Measurements from ENCODE around the gene RFT1.
"Not testable (repeated sequence)": the region's sequence is repeated elsewhere in the genome, so short reads cannot be mapped to it uniquely, and the experiment has no call there.

RFT1 gene

DNA sequence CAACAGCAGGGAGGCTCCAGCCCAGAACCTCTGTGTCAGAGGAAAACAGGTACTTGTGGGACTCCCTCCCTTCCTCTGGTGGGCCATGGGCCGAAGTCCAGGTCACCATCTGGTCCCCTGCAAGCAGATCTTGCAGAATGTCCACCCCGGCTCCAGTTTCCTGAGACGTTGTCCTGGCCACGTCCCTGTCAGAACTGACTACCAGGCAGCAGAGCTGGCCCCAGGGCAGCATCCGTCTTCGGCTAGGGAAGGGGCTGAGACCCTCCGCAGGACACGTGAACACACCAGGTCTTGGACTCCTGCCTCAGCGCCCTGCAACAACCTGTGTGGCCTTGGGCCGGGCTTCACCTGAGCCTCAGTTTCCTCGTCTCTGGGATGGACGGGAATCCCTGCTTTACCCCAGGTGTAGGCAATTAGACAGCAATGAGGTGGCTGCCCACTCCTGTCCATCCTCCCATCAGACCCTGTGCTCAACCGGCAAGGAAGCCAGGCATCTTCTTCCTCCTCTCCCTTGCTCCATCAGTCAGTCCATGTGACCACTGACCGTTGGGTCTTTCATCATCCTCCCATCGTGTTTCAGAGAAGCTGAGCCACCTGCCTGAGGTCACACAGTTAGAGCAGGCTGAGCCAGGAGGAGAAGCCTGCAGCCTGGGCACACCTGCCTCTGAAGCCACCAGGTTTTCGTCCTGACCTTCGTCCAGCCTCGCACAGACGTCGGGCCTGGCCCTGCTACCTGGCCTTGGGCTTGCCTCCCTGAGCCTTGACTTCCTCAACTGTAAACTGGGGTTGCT lies 21.8 kb upstream of the RFT1 start:
- H3K4me3 ChIP-seq (ENCODE audit: low read depth, low read length), result no peak overlapping the region
- TF ChIP-seq, protein P1, sequence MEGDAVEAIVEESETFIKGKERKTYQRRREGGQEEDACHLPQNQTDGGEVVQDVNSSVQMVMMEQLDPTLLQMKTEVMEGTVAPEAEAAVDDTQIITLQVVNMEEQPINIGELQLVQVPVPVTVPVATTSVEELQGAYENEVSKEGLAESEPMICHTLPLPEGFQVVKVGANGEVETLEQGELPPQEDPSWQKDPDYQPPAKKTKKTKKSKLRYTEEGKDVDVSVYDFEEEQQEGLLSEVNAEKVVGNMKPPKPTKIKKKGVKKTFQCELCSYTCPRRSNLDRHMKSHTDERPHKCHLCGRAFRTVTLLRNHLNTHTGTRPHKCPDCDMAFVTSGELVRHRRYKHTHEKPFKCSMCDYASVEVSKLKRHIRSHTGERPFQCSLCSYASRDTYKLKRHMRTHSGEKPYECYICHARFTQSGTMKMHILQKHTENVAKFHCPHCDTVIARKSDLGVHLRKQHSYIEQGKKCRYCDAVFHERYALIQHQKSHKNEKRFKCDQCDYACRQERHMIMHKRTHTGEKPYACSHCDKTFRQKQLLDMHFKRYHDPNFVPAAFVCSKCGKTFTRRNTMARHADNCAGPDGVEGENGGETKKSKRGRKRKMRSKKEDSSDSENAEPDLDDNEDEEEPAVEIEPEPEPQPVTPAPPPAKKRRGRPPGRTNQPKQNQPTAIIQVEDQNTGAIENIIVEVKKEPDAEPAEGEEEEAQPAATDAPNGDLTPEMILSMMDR (IDR thresholded peaks at IDR 0.05; ENCODE audit: low read depth, low read length), result no peak

DNA sequence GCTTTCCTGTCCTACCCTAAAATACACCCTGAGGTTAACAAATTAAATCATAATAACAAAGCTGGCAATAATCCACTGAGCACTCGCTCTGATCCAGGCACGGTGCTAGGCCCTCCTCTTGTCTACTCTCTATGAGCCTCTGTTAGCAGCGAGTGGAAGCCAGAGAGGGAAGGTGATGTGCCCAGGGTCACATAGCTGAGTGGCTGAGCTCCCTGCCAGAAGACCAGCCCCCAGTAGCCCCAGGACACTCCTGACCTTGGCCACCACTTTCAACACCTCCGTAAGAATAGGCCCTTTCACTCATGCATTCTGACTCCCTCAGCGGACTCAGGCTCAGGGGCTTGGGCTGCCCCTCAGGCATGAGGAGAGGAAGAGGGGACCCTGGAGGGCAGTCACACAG lies 21.2 kb upstream of the RFT1 start:
- no peak overlapping the region for H3K4me3 ChIP-seq (ENCODE audit: low read depth, low read length)
- TF ChIP-seq, protein P1 (IDR thresholded peaks at IDR 0.05; ENCODE audit: low read depth, low read length), result no peak

DNA sequence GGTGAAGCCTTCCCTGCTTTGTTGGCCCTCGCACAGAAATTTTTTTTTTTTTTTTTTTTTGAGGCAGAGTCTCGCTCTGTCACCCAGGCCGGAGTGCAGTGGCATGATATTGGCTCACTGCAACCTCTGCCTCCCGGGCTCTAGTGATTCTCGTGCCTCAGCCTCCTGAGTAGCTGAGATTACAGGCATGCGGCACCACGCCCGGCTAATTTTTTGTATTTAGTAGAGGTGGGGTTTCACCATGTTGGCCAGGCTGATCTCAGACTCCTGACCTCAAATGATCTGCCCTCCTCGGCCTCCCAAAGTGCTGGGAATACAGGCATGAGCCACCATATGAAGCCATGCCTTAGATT lies 20.8 kb upstream of the RFT1 start:
- not testable (repeated sequence) for H3K4me3 ChIP-seq (ENCODE audit: low read depth, low read length)

DNA sequence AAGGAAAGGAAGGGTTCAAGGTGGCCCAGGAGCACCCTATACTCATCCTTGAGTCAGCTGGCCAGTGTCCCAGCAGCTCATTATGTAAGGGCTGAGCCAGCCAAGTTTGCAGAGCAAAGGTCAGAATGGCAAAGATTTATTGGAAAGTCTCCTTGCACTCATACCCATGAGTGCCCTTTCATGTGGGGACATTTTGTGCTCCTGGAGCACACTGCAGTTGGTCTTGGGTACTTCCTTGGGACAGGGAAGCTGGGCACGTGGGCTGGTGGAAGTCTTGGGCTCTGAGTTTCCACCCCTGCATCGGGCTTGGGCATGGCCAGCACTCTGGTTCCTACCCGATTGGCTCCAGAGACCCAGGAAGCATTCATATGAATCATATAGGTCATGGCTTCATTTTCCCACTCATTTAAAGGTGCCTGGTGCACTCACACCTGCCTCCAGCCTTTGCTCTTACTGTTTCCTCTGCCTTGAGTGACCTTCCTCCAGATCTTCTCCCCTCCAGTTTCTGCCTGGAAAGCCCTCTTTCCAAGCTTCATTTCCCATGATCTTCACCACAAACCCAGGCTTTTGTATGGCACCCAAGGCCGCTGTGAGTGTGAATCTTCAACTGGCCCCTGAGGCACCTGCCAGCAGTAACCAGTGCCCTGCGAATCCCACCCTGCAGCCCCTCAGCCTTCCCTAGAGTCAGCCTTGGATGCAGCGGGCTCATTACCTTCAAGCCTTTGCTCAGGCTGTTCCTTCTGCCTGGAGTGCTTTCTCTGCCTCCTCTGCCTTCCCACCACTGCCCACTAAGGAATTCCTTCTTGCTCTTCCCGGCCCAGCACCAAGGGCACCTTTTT lies 20.2 kb upstream of the RFT1 start:
- TF ChIP-seq, protein P1 (IDR thresholded peaks at IDR 0.05; ENCODE audit: low read depth, low read length), result no peak
- no peak overlapping the region for H3K4me3 ChIP-seq (ENCODE audit: low read depth, low read length)

DNA sequence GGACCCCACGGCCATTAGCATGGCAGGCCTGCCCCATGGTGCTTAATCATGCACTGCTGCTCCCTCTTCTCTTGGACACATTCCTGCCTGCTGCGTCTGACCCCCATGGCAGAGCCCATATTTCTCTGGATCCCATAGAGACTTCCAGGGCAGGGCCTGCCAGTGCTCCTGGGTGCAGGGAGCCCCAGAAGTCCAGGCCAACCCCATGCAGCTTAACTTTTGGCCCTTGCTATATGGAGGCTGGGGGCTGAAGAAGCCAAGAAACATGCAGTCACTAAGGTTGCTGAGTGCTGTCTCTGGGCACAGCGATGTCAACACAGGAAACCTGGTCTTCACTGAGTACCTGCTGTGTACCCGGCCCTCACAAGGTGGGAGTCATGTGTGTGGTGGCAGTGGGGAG lies 19.5 kb upstream of the RFT1 start:
- TF ChIP-seq, protein P1 (IDR thresholded peaks at IDR 0.05; ENCODE audit: low read depth, low read length), result no peak
- H3K4me3 ChIP-seq (ENCODE audit: low read depth, low read length), result no peak overlapping the region

DNA sequence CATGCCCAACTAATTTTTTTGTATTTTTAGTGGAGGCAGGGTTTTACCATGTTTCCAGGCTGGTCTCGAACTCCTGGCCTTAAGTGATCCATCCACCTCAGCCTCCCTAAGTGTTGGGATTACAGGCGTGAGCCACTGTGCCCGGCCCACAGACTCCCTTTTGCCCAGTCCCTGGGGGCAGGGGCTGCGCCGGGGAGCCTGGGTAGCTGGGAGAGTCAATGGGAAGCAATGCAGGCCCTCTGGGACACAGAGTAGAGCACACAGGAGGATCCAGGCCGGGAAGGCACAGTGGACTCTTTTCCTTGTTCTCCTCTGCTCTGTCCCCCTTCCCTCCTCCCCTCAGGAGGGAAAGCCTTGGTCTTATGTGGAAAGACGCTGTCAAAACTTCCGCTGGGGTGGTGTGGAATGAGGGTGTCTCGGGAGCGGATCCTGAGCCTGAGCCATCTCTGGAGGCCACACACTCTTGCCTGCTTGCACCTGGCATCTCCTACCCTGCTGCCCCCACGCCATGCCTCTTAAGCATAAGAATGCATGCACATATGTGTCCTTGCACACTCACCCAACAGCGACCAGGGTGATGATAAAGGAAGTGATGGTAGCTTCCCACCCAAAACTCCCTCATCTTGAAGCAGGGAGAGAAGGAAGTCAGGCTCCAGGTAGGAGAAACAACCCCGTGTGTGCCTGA lies 18.9 kb upstream of the RFT1 start:
- TF ChIP-seq, protein P1 (IDR thresholded peaks at IDR 0.05; ENCODE audit: low read depth, low read length), result no peak

DNA sequence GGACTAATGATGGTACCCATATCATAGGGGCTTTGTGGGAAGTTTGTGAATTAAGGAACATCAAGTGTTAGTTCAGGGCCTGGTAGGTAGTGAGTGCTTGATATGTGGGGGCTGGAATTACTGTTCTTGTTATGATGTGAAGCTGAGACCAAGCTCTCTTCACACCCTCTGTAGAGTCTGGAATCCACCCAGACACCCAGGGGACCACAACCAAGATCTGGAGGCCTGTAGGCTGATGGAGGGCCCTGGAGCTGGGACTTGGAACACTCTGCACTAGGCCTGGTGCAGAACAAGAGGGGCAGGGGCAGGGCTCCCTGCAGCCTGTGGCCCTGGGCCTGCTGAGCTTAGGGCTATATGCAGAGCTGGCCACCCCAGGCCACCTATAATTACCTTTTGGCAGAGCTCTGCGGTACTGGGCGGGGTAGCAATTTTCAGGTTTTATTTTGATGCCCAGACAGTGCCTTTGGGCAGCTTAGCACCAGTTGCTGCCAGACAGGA lies 17.7 kb upstream of the RFT1 start:
- H3K4me3 ChIP-seq (ENCODE audit: low read depth, low read length), result no peak overlapping the region
- TF ChIP-seq, protein P1 (IDR thresholded peaks at IDR 0.05; ENCODE audit: low read depth, low read length), result no peak

More for the DNA sequence above, 18.9 kb upstream of the RFT1 start:
- H3K4me3 ChIP-seq (ENCODE audit: low read depth, low read length), result no peak overlapping the region
